ENCODE results near the gene IER3. TPM values are rescaled to one million over a fixed set of nuclear protein-coding genes. Genes with fewer than 3 reads are reported as not detected.

IER3 gene, protein sequence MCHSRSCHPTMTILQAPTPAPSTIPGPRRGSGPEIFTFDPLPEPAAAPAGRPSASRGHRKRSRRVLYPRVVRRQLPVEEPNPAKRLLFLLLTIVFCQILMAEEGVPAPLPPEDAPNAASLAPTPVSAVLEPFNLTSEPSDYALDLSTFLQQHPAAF
- total RNA-seq (2014; rRNA removed; shearing (Covaris generic)), result 344 and 350 TPM in 2 replicates

GRCh38 chr6:30744054-30744805, at the start of gene IER3:
Gene IER3, minus strand, starts transcription at chr6:30744547. Its CDS starts 29 bp downstream, at chr6:30744518.
- DNase-seq (ENCODE audit: low read depth), result peak; percentile 95

DNA sequence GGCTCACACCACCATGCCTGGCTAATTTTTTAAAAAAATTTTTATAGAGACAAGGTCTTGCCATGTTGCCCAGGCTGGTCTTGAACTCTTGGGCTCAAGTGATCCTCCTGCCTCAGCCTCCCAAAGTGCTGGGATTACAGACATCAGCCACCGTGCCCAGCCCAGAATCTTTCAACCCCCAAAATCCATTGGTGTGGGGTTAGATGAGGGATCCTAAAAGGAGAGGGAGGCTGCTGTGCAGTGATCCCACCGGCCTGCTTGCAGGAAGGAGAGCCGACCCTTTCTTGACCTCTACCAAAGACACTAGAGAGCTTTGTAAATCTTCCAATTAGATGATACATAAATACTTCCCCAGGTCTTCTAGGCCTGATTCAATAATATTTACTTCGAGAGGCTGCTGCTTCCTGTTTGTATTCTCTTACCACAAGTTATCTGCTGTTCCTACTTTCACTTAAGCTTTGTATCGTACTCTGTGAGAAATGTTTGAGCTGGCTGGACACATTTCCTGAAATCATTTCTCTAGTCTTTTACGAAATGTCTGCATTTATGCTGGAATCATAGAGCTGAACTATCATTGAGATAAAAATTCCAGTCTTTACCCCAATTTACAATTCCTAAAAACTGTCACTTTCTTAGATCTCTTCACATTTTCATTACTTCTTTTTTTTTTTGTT, 49.3 kb upstream of the IER3 start:
- DNase-seq (ENCODE audit: low read depth), result no peak

GRCh38 chr6:30792786-30793185, 48.4 kb upstream of the IER3 start:
- no peak for DNase-seq (ENCODE audit: low read depth)

- no peak for DNase-seq (ENCODE audit: low read depth)
Observed at GRCh38 chr6:30790724-30791383, 46.5 kb upstream of the IER3 start.

DNA sequence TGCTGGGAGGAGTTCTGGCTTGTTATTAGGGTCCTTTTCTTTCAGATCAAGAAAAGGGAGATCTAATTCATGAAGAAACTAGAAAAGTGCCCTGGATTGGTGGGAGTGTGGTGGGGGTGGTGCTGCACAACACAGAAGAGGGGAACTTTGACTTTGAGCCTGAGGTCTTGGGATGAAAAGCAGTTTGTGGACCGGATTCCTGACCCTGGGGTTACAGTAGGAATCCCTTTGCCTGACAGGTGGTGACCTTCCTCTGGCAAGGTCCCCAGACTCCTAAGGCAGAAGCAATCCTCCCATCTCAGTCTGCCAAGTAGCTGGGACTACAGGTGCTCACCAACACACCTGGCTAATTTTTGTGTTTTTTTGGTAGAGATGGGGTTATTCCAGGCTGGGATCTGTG, 45.3 kb upstream of the IER3 start:
- DNase-seq (ENCODE audit: low read depth), result no peak

- DNase-seq (ENCODE audit: low read depth), result peak; percentile 71
Observed at GRCh38 chr6:30787954-30788353, 43.6 kb upstream of the IER3 start.

DNA sequence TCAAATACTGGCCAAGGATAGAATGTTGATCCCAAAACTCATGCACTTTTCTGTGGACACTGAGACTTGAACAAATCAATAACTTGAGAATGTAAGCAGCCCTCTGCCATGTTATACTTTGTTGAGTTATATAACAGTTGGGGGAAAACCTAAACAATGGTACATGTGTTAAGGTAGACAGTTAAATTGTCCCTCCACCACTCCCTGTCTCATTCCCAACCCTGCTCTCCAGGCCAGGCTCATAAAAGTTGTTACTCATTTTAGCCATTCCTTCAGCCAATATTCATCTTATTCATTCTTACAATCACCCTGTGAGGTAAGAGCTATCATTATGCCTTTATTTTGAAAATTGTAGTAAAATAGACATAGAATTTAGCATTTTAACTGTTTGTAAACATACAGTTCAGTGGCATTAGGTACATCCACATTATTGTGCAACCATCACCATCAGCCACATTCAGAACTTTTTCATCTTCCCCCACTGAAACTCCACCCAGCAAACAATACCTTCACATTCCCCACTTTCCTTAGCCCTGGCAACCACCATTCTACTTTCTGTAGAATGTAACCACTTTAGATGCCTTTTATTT, 38.2 kb upstream of the IER3 start:
- peak; percentile 71 for DNase-seq (ENCODE audit: low read depth)

GRCh38 chr6:30781743-30782424, 37.5 kb upstream of the IER3 start:
- DNase-seq (ENCODE audit: low read depth), result peak; percentile 99

GRCh38 chr6:30781395-30781742, 37.0 kb upstream of the IER3 start:
- no peak for DNase-seq (ENCODE audit: low read depth)

DNA sequence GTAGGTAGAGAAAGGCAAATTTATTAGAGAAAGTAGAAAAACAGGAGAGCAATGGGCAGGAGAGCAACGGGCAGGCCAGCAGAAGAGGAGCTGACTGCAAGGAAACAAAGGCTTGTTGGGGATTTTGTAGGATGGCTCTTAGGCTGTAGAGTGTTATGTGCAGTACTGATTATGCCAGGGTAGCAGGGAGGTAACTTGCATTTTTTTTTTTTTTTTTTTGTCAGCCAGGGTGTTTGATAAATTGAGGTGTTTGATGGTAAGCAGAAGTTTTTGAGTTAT, 36.2 kb upstream of the IER3 start:
- no peak for DNase-seq (ENCODE audit: low read depth)

GRCh38 chr6:30779850-30780641, 35.7 kb upstream of the IER3 start:
- no peak for DNase-seq (ENCODE audit: low read depth)

DNA sequence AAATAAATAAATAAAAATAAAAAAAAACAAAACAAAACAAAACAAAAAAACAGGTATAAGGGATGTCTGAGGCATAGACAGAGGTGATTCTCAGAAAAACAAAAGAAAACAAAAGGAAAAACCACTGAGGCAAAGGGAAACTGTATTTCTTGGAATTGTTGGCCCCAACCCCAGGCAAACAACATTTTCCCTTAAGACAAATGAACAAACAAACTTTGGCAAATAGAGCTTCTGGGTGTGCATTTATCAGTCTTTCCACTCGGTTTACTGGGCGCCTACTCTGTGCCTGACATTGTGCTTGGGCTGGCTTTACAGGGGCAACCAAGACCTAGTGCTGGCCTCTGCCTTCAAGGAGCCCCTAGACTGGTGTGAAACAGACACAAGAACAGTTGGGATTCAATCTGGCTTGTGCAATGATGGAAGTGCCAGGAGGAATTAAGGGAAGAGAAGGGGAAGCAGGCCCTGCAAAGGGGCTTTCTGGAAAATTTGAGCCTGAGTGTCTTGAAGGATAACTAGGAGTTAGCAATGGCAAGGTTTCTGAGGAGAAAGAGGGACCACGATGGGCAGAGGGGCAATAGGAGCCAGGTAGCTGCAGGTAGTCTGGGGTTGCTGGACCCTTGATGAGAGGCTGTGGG, 33.8 kb upstream of the IER3 start:
- no peak for DNase-seq (ENCODE audit: low read depth)

DNA sequence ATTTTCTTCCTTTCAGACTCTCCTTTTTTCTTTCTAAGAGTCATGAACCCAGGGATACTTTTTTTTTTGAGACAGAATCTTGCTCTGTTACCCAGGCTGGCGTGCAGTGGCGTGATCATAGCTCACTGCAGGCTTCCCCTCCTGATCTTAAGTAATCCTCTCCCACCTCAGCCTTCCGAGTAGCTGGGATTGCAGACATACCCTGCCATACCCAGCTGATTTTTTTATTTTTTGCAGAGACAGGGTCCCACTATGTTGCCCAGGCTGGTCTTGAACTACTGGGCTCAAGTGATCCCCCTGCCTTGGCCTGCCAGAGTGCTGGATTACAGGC, 32.8 kb upstream of the IER3 start:
- DNase-seq (ENCODE audit: low read depth), result no peak

- no peak for DNase-seq (ENCODE audit: low read depth)
Observed at GRCh38 chr6:30776390-30777154, 32.2 kb upstream of the IER3 start.

- no peak for DNase-seq (ENCODE audit: low read depth)
Observed at GRCh38 chr6:30775104-30775503, 30.8 kb upstream of the IER3 start.

DNA sequence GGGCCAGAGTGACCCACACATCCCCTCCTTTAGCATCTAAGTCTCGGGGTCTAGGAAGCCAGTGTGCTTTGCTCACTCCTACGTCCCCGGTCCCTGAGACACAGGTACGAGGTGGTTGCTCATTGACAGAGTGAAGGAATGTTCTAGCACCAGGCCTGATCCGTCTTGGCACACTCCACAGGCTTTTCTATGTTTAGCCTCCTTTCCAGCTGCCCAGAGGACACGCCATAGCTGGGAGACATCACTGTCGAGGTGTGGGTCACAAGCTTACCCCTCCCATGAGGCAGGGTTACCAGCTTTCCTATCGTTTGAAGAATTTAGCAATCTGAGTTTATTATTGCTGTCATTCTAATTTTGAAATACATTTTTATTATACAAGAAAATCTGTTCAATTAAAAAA, 30.4 kb upstream of the IER3 start:
- no peak for DNase-seq (ENCODE audit: low read depth)

DNA sequence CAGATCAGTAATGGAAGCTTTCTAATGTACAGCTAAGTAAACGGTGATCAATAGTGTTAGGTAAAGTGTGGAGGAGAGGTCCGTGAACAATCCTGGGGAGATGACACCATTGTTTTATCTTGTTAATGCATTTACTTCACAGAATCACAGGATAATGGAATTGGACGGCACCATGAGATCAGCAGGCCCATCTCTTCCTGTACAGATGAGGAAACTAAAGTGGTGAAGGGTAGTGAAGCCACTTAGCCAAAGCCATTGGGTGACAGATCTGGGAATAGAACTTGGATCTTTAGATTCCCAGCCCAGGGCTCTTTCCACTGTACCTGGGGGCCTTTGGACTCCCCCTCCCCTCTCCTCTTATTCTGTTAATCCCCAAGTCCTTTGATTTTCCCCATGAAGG, 26.2 kb upstream of the IER3 start:
- no peak for DNase-seq (ENCODE audit: low read depth)

- DNase-seq (ENCODE audit: low read depth), result peak; percentile 57
Observed at GRCh38 chr6:30769853-30770524, 25.6 kb upstream of the IER3 start.

DNA sequence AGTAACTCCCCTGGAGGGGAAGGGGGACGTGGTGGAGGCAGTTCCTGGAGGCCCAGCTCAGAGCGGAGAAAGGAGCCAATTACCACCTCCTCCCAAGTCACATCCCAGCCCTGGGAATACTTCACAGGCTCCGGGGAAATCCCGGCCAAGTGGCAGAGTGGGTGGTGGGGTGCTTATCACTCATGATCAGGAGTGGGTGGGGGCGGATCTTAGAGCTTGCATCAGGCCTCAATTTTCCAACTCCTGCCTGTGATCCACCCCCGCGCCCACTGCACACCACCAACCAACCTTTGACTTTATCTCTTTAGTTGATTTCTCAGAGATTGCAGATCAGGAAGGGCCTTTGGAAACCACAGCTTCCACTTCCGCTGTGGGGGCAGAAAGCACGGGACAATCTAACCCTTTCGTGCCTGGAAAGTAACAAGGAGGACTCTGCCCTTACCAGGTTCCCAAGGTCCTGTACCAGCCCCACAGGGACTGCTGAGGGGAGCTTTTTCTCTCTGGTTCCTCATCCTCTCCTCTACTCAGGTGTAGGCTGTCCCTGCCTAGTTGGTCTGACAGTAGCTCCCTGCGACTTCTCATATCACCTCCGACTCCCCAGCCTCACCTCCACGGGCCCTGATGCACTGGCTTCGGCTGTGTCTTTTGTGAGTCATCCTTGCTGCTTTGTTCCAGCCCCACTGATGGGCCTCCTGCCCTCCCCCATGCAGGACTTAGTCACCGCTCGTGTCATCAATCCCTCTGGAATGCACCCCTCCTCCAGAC, 24.9 kb upstream of the IER3 start:
- DNase-seq (ENCODE audit: low read depth), result peak; percentile 99
